ENCODE data around the gene COL5A2. TPM values are rescaled to one million over a fixed set of nuclear protein-coding genes. Genes with fewer than 3 reads are reported as not detected.

Gene COL5A2
- 675 TPM for polyA plus RNA-seq (2013, experiment 1 of 2; ENCODE audit: insufficient read length)
- 665 TPM for polyA plus RNA-seq (2013, experiment 2 of 2; ENCODE audit: insufficient read length)

GRCh38 chr2:189179570-189179950, at the start of gene COL5A2:
COL5A2 (minus strand) TSS chr2:189179761; CDS start chr2:189179604, 157 bp downstream.
- DNase-seq = peak; percentile 93

GRCh38 chr2:189226017-189226416, 46.5 kb upstream of the COL5A2 start:
- DNase-seq = no peak

- no peak for DNase-seq
Observed at GRCh38 chr2:189225032-189225431, 45.5 kb upstream of the COL5A2 start.

DNA sequence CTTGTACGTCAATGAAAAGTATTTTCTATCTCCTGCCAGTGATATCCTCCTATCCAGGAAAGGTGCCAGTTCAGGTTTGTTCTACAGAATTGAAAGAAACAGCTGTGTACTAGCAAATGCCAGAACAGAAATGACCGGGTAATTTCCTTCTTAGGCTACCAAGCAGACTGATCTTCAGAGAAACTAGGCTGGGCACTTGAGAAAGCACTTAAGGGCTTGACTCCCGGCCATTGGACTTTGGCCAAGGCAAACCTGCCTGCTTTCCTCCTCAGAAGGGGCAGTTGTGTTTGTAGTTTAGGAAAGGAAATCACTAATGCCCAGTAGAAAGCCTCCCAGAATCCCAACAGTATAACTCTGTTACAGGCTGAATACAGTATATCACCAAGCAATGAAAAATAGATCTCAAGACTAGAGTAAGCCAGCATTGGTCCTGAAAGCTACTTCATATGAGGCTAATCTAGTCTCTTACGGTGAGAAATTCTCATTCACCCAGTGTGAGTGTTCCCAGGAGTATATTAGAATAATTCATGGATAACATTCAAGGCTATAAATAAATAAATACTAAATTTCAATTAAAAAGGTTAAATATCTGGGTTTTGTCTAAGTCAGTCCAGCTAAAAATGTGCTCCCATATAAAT, 43.0 kb upstream of the COL5A2 start:
- DNase-seq = no peak

GRCh38 chr2:189221811-189222467, 42.4 kb upstream of the COL5A2 start:
- no peak for DNase-seq

GRCh38 chr2:189218236-189218635, 38.7 kb upstream of the COL5A2 start:
- DNase-seq = no peak

DNA sequence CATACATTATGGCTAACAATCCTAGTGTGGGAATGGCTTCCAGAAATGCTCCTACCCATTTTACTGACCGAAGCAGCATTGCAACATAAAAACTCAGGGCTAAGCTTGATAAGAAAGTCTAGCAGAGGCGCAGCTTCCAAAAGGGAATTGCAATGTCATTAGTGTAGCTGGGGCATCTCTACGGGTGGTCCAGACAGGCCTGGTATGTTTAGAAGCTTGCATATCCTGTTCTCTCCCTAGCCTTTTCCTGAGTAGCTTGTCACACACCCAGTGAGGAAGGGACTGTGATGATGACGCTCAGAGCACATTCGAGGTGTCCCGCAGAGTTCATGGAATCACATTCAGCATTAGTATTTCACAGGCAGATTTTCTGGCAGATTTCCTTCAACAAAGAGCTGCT, 38.0 kb upstream of the COL5A2 start:
- peak; percentile 79 for DNase-seq

GRCh38 chr2:189217051-189217450, 37.5 kb upstream of the COL5A2 start:
- no peak for DNase-seq

GRCh38 chr2:189214484-189214883, 34.9 kb upstream of the COL5A2 start:
- DNase-seq = no peak

DNA sequence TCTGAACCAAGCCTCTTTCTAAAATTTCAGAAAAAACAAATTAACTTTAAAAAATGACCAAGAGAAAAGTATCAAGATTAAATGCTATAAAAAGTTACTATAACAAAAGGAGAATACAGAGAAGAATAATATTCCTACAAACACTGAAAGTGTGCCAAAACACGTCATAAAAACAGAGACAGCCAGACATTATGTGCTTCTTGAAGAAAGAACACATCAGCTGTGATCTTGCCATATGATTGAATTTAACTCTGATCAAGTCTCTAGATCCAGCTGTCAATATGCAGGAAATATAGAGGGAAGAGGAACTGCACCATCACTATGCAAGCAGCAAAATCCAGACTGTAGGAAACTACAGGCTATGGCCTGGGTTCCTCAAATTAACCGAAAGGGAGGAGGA, 33.7 kb upstream of the COL5A2 start:
- DNase-seq = peak; percentile 34

- DNase-seq = peak; percentile 98
Observed at GRCh38 chr2:189210250-189211087, 30.9 kb upstream of the COL5A2 start.

DNA sequence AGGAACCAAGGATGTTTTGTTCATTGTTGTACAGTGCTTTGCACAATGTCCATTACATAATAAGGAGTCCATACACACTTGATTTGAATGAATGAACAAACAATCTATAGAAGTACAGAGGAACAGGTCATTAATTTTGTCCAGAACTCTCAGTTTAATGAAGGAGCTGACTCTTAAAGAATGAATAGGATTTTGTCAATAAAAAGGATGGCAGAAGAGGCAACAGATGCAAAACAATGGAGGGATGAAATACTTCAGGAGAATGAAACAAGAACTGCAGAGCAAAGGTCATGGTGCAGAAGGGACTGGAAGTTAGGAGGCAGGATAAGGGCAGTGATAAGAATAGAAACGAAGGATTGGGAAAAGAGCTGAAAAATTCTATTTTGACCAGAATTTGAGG, 28.7 kb upstream of the COL5A2 start:
- no peak for DNase-seq

GRCh38 chr2:189204322-189204941, 24.9 kb upstream of the COL5A2 start:
- DNase-seq = peak; percentile 72

DNA sequence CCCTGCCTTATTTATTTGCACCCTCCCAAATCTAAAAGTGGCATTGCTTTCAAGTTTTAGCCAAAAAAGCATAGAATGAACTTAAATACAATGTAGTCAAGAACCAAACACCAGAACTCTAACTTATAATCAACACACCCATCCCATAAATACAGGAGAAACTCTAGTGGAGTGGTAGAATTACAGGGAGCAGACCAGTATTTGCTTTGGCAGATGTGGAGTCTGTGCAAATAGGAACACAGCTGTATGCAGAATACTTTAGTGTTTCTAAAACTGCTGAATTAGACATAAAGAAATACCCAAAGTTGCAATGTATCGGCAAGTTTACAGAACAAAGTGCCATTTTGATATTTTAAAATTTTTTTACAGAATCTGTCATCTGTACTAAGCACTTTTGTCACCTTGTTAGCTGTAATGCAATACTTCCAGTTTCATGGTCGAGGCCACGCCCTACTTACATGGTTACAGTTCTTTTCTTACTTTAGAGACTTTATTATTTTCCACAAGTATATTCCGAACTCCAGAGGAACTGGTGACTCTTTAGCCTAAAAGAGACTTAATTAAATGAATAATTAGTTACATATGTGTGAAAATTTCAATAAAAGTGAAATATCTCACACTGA, 23.7 kb upstream of the COL5A2 start:
- no peak for DNase-seq

GRCh38 chr2:189199797-189200196, 20.2 kb upstream of the COL5A2 start:
- no peak for DNase-seq

DNA sequence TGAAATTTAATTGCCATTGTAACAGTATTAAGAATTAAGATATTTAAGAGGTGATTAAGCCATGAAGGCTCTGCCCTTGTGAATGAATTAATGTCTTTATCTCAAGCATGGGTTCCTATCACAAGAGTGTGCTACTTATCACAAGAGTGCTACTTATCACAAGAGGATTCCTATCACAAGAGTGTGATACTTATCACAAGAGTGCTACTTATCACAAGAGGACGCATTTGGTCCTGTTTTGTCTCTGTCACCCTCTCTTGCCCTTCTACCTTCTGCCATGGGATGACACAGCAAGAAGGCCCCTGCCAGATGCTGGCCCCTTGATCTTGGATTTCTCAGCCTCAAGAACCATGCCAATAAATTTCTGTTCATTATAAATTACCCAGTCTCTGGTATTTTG, 13.2 kb upstream of the COL5A2 start:
- DNase-seq = no peak

DNA sequence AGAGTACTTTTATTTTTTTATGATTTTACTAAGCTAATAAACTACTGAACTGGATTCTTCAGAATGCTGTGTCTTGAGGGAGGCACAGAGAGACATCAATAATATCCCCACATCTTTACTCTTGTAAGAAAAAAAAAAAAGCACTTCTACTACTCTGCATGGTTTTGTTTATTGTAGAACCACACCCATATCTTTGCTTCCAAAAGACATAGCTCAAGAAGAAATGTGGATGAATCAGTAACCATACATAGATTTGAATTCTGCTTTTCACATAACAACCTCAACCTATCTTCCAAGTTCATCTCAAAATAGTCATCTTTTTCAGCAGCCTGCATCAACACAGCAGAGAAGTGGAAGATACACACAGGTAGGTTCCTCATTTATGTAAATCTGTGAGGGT, 12.2 kb upstream of the COL5A2 start:
- DNase-seq = peak; percentile 19

- DNase-seq = no peak
Observed at GRCh38 chr2:189190685-189191084, 11.1 kb upstream of the COL5A2 start.

DNA sequence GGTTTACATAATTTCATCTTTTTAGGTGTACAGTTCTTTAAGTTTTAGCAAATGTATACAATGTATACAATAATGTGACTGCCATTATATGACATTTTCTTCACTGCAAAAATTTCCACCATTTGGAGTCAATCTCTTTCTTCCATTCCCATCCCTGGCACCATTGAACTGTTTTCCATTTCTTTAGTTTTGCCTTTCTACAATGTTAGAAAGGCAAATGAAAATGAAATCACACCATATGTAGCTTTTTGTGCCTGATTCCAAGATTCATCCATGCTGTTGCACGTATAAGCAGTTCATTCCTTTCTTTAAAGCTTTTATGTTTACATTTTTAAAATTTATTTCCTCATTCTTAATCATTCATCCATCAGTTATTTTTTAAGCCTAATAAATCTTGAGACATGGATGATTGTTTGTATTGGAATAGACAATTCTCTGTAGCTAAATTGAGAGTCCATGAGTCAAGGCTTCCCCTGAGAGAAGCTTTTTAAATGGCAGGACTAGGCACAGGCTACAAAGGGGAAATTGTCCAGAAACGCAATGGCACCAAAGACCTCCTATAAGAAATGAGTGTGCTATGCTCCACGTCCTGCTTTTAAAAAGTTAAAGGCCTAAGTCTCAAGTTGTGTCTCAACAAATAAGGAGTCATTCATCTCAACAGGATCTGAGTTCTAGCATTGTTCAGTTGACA, 8.7 kb upstream of the COL5A2 start:
- DNase-seq = no peak

GRCh38 chr2:189183170-189183569, 3.6 kb upstream of the COL5A2 start:
- no peak for DNase-seq

DNA sequence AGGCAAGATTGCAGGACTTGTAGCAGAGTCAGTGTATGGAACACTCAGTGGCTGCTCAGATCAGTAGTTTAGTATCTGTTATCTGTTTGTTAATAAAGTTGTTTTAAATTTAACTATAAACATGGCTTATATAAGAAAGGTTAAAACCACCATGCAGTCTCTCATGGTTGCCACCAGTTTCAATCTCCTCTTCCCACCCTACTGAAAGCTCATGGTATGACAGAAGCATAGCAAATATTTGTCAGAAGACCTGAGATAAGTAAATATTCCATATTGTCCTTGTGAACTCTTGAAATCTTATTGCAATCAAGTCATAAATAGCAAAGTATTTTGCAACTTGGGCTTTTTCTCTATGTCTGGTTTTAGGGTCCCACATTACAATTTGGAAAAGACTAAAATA, 2.1 kb upstream of the COL5A2 start:
- no peak for DNase-seq

Measured in fibroblast of skin of abdomen (primary cell).